Hematopoietic multipotent progenitor cell treated with erythropoietin and hydrocortisone succinate and interleukin-3 and kit ligand, for 4 days (in vitro differentiated cells): Measurements from ENCODE around the gene RBL1.
"Not testable (repeated sequence)": the region's sequence is repeated elsewhere in the genome, so short reads cannot be mapped to it uniquely, and the experiment has no call there.

ENCODE experiments used
- DNase-seq: peaks from one replicate; pipeline ENCODE4 v3.0.0-alpha.2; 2015

The RBL1 gene

GRCh38 chr20:37095599-37096414 lies at the start of gene RBL1:
Gene RBL1, minus strand, starts transcription at chr20:37095997. Its CDS starts 69 bp downstream, at chr20:37095928.
- DNase-seq, result peak; percentile 96

- peak; percentile 19 for DNase-seq
These were observed 49.1 kb upstream of the RBL1 start for GRCh38 chr20:37144856-37145404.

- DNase-seq, result no peak
These were observed 46.9 kb upstream of the RBL1 start for GRCh38 chr20:37142708-37143107.

- no peak for DNase-seq
These were observed 41.8 kb upstream of the RBL1 start for GRCh38 chr20:37137547-37137946.

GRCh38 chr20:37133952-37134351 lies 38.2 kb upstream of the RBL1 start:
- DNase-seq, result no peak

GRCh38 chr20:37131486-37131885 lies 35.7 kb upstream of the RBL1 start:
- no peak for DNase-seq

GRCh38 chr20:37128803-37129202 lies 33.0 kb upstream of the RBL1 start:
- no peak for DNase-seq

- DNase-seq, result not testable (repeated sequence)
These were observed 30.5 kb upstream of the RBL1 start for GRCh38 chr20:37126290-37126689.

- DNase-seq, result peak; percentile 43
These were observed 27.6 kb upstream of the RBL1 start for GRCh38 chr20:37123441-37123840.

GRCh38 chr20:37120497-37120896 lies 24.7 kb upstream of the RBL1 start:
- DNase-seq, result no peak

GRCh38 chr20:37119356-37120036 lies 23.7 kb upstream of the RBL1 start:
- no peak for DNase-seq

GRCh38 chr20:37114012-37114411 lies 18.2 kb upstream of the RBL1 start:
- DNase-seq, result no peak

GRCh38 chr20:37111926-37112455 lies 16.2 kb upstream of the RBL1 start:
- DNase-seq, result no peak

- DNase-seq, result no peak
These were observed 12.9 kb upstream of the RBL1 start for GRCh38 chr20:37108676-37109075.

GRCh38 chr20:37102571-37102970 lies 6.8 kb upstream of the RBL1 start:
- no peak for DNase-seq

GRCh38 chr20:37096415-37097041 lies 731 bp upstream of the RBL1 start:
- DNase-seq, result peak; percentile 53

- DNase-seq, result peak; percentile 73
These were observed 644 bp downstream of the RBL1 start for GRCh38 chr20:37095108-37095598.

- peak; percentile 13 for DNase-seq
These were observed 5.4 kb downstream of the RBL1 start for GRCh38 chr20:37090407-37090806.

GRCh38 chr20:37081717-37082289 lies 14.0 kb downstream of the RBL1 start:
- DNase-seq, result peak; percentile 36

GRCh38 chr20:37077009-37077408 lies 18.8 kb downstream of the RBL1 start:
- no peak for DNase-seq

- no peak for DNase-seq
These were observed 19.7 kb downstream of the RBL1 start for GRCh38 chr20:37075932-37076685.
